ENCODE measurements around the gene MTMR12. TPM values are rescaled to one million over a fixed set of nuclear protein-coding genes. Genes with fewer than 3 reads are reported as not detected.

The MTMR12 gene
- total RNA-seq, 6 experiments from 2014 or later: 20.7 to 26.0 (median 22.4) TPM

DNA sequence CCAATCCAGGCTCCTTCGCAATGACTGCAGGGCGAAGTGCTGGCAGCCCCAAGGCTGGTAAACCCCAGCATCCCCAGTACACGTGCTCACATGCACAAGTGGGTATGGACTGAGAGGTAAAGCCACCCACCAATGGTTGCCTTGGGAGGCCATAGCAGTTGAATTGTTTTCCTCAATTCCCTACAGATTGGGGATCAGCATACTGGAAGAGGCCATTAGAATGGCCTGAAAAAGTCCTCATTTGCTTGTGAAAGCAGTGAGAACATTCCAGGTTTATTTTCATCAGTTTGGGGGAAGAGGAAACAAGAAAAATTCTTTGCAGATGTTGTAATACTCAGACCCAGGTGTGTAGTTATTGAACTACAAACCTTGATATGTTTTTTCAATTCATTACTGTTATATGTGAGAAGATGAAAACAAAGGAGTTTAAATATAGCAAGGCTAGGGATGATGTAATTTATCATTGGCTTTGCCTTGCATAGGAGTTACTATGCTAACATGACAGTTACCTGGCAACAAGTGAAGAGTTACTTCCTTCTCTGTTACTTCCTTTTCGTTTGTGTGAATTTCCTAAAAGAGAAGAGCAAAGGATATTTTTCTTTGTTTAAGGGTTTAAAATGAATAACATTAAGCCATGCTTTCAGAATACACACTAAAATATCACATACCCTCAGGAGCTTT is 36.4 kb downstream of the MTMR12 start:
- no peak overlapping the region for H3K4me3 Mint-ChIP-seq
- peak overlapping the region; percentile 89 for H3K27ac Mint-ChIP-seq
- no peaks in the 10 kb centered on the region for H3K9me3 Mint-ChIP-seq
- H3K27me3 Mint-ChIP-seq (ENCODE audit: insufficient read depth): no peaks in the 10 kb centered on the region; the same call in 1 of the 2 replicates
- peaks cover 15% of the 10 kb centered on the region for H3K36me3 Mint-ChIP-seq (ENCODE audit: low read depth)
- DNase-seq: peak; percentile 28
- TF ChIP-seq, protein P1, sequence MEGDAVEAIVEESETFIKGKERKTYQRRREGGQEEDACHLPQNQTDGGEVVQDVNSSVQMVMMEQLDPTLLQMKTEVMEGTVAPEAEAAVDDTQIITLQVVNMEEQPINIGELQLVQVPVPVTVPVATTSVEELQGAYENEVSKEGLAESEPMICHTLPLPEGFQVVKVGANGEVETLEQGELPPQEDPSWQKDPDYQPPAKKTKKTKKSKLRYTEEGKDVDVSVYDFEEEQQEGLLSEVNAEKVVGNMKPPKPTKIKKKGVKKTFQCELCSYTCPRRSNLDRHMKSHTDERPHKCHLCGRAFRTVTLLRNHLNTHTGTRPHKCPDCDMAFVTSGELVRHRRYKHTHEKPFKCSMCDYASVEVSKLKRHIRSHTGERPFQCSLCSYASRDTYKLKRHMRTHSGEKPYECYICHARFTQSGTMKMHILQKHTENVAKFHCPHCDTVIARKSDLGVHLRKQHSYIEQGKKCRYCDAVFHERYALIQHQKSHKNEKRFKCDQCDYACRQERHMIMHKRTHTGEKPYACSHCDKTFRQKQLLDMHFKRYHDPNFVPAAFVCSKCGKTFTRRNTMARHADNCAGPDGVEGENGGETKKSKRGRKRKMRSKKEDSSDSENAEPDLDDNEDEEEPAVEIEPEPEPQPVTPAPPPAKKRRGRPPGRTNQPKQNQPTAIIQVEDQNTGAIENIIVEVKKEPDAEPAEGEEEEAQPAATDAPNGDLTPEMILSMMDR (IDR thresholded peaks at IDR 0.05): no peak
- peaks cover 58% of the 10 kb centered on the region for H3K4me1 Mint-ChIP-seq (ENCODE audit: low read depth)

DNA sequence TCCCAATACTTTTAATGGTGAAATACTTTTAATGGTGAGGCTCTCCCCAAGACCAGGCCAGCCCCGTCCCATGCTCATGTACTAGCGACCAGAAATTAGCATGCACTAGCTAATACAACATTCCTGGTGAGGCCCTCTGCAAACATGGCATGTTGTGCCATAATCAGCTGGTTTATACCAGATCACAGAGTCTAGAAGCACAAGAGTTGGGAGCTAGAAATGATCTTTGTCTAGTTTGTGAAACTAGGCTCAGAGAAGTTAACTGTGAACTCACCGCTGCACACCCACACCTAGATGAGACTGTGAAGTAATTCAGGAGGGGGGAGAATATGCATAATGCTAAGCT is 37.4 kb downstream of the MTMR12 start:
- H3K4me1 Mint-ChIP-seq (ENCODE audit: low read depth): peaks cover 50% of the 10 kb centered on the region
- no peaks in the 10 kb centered on the region; the same call in 1 of the 2 replicates for H3K27me3 Mint-ChIP-seq (ENCODE audit: insufficient read depth)
- peaks cover 9% of the 10 kb centered on the region for H3K36me3 Mint-ChIP-seq (ENCODE audit: low read depth)
- H3K9me3 Mint-ChIP-seq: no peaks in the 10 kb centered on the region
- peak overlapping the region; percentile 89 for H3K27ac Mint-ChIP-seq
- DNase-seq: peak; percentile 20
- H3K4me3 Mint-ChIP-seq: peak overlapping the region; percentile 76
- TF ChIP-seq, protein P1 (IDR thresholded peaks at IDR 0.05): no peak

DNA sequence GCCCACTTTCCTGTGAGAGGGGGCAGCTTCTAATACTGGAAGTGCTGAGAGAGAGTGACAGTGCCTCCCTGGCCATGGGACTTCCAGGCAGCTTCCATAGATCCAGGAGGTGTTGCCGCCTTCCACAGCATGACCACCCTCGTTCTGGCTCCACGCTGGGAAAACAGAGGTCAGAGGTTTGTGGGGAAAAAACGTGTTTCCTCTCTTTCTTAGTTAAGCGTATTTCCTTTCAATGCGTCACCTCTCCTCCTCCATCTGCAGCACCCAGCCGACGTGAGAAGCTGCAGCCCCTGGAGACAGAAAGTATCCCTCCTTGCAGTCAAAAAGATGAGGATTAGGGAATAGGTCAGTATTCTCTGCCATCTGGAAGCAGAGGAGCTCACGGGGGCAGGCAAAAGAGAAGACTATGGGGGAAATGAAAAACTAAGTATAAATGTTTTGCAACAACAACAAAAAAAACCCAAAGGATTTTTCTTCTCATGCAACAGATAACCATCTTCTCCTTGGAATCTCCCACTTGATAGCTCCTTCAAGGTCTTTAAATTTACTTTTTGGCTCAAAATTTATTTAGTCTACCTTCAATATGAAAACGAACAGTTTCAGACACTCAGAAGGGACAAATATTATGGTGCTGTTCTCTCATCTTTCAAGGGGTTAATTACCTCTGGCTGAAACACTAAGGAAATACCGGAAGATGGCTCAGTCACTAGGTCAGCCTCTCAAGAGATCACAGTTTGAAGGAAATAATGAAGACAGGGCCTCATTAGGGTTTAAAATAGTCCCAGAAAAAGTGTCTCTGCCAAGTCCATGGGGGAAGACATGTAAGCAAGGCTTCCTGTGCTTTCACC is 38.0 kb downstream of the MTMR12 start:
- Mint-ChIP-seq H3K27ac (peak overlapping the region; percentile 89), H3K4me3 (peak overlapping the region; percentile 76), H3K9me3 (no peaks in the 10 kb centered on the region), H3K4me1 (ENCODE audit: low read depth) (peaks cover 50% of the 10 kb centered on the region), H3K36me3 (ENCODE audit: low read depth) (peaks cover 9% of the 10 kb centered on the region), H3K27me3 (ENCODE audit: insufficient read depth) (no peaks in the 10 kb centered on the region; the same call in 1 of the 2 replicates)
- TF ChIP-seq, protein P1 (IDR thresholded peaks at IDR 0.05): no peak
- DNase-seq: peak; percentile 57

DNA sequence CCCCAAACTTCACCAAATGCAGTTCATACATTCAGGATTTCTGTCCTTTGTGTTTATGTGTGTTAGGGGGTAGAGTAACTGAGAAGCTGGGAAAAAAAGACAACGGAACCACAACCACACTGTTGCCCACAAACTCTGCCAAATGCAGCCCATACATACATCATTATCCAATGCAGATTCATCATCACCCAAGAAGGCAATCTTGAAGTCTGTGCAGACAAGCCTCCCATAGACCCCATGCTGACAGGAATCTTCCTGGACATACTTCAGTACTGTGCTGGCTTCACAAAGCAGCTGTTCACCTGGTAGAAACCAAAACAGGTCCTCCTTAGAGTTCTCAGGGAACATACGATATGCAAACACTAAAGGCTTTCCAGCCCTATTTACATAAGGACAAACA is 38.9 kb downstream of the MTMR12 start:
- H3K36me3 Mint-ChIP-seq (ENCODE audit: low read depth): peaks cover 9% of the 10 kb centered on the region
- peak overlapping the region; percentile 76 for H3K4me3 Mint-ChIP-seq
- no peak for DNase-seq
- peak overlapping the region; percentile 89 for H3K27ac Mint-ChIP-seq
- peaks cover 50% of the 10 kb centered on the region for H3K4me1 Mint-ChIP-seq (ENCODE audit: low read depth)
- TF ChIP-seq, protein P1 (IDR thresholded peaks at IDR 0.05): no peak
- no peaks in the 10 kb centered on the region for H3K9me3 Mint-ChIP-seq
- H3K27me3 Mint-ChIP-seq (ENCODE audit: insufficient read depth): no peaks in the 10 kb centered on the region; the same call in 1 of the 2 replicates

DNA sequence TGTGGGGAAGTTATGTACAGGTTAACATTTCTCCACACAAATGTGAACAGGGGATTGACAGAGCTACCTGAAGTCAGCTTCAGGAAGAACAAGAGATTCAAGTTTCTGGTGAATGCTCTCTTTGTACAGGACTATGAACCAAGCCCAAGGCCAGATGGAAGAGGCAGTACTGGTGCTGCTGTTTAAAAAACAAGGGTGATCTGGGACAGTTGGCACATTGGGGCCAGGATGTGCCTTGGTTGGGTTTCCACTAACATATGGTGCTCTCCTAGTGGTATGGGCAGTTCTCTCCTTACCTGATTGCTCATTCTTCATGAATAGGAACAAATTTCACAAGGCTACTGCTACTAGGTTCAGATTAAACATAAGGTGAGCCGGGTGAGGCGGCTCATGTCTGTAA is 40.0 kb downstream of the MTMR12 start:
- Mint-ChIP-seq H3K9me3 (no peaks in the 10 kb centered on the region), H3K27ac (peak overlapping the region; percentile 20; the same call in 1 of the 2 replicates), H3K36me3 (ENCODE audit: low read depth) (peaks cover 17% of the 10 kb centered on the region), H3K4me1 (ENCODE audit: low read depth) (peaks cover 39% of the 10 kb centered on the region), H3K27me3 (ENCODE audit: insufficient read depth) (no peaks in the 10 kb centered on the region; the same call in 1 of the 2 replicates), H3K4me3 (no peak overlapping the region)
- TF ChIP-seq, protein P1 (IDR thresholded peaks at IDR 0.05): no peak
- DNase-seq: no peak
